HUDEP-2 (cell line): ENCODE results near the gene RELL1.

ENCODE experiments used
- DNase-seq, 76 experiments: peaks; one replicate each; lab custom pipeline; 2025; ENCODE audit not compliant: unreplicated experiment in 76 of 76; lab: John Stamatoyannopoulos, UW

Gene RELL1

DNA sequence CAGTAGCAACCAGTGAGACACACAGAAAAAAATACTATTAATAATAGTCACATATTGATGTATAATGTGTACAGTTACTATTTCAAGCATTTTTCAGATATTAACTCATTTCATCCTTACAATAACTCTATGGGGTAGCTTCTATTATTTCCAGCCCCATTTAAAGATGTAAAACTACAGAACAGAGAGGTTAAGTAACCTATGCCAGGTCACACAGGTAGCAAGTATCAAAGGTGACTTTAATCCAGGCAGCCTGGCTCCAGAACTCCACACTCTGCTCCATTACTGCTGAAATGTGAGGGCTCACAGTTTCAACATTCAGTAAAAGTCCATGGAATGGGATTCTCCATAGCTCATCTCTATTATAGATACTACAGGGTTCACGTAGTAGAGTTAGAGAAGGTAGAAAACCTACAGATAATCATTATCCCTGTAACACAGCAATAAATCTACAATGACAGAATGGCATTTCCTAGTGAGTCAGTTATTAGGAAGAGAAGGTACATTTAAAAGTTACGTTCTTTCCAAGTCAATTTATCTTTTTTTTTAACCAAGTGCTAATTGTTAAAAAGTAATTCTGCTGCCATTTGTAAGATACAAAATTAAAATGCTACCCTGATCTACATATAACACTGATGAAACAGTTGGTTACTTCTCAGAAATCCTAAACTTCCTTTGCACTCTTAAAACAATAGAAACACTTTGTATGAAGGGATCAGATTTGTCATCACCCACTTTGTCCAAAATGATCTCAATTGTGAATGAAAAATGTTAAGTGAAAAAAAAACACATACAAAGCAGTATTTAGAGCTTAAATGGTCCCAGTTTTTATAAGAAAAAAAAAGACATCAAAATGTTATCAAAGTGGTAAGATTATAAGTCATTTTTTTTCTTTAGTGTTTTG lies 18.7 kb downstream of the RELL1 start:
- no peak for DNase-seq

DNA sequence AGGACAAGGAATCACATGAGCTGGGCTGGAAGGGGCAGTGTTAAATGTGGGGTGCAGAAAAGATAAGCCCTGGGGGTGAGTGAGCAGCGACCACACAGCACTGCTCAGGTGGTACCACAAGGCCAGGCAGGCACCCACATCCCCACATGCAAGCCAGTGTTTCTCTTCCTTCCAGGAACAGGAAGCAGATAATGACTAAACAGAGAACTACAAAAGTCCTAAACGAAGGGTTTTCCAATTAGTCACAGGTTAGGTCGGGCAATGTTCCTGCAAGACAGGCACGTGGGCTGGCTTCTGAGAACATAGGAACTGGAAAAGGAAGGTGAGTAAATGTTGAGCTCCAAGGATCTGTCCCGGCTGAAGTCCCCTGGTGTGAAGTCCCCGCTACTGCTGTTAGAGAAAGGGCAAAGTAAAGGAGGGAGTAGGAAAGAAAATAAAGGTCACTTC lies 19.5 kb downstream of the RELL1 start:
- peak in 2 of 76 experiments; percentile 2 to 3 for DNase-seq

GRCh38 chr4:37665333-37666320 lies 20.5 kb downstream of the RELL1 start:
- no peak for DNase-seq

DNA sequence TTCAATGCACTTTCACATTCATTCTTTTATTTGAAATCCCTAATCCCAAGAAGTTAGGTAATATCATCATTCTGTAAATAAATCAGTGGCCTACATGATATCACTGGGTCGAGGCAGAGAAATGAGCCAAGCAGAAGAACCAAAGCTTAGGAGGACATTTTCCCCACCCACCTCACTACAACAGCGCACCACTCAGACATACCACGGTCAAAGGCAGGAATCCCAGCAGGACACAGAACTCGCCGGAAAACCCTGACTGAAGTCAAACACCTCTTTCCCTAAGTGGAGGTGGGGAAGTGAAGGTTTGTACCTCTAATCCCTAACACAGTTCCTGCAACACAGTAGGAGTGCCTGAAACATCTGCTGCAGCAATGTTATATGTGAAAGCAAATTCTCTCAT lies 21.5 kb downstream of the RELL1 start:
- DNase-seq, result no peak

DNA sequence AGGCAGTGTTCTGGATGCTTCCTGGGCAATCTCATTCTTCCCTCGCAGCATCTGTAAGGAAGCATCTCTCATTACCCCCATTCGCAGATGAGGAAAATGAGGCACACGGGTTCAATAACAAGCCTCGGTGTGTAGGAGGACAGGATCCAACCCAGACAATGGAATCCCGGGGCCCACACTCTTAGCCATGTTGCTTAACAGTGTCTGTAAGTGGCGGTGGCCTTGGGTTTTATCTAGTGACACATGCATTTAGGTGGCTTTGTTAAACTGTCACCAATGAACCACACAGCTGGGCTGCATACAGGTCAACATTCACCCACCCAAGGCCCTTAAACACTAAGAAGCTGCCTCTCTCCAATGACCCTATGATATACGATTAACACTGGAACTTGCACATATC lies 22.6 kb downstream of the RELL1 start:
- DNase-seq, result no peak

DNA sequence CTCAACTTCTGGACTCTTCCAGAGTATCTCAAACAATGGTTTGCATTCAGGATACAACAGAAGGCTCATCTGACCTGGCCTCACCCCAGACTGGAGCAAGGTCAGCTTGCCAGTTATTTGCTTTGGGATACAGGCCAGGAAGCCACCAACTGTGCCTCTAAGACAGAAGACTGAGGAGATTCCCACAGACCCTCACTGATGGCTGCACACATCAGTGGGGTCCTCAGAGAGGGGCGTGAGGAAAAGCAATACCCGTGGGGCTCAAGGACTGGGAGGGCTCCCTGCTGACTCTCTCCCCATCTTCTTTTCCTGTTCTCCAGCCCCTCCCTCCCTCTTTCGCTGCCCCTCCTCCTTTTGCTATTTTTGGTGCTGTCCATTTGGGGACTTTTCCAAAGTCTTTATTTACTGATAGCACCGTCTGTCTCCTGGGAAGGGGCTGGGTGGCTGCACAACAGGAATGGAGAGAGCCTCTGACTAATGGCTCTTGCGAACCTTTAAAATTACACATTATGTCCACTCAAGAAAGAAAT lies 23.2 kb downstream of the RELL1 start:
- no peak for DNase-seq

DNA sequence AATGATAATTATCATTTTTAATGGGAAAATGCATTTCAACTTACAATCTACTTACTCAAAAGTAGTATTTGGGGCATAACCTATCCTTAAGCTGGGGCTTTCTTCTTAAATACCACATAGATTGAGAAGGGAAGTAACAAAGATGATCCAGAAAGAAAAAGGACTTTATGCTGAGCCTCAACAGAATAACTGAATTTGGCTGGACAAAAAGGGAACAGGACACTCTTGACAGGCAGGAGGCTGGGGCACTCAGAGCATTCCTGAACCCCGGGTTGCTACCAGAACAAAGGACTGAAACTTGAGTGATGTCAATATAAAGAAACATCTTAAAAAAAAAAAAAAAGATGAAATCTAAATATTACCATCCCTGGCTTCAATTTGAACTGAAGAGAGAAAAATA lies 23.9 kb downstream of the RELL1 start:
- DNase-seq, result no peak

DNA sequence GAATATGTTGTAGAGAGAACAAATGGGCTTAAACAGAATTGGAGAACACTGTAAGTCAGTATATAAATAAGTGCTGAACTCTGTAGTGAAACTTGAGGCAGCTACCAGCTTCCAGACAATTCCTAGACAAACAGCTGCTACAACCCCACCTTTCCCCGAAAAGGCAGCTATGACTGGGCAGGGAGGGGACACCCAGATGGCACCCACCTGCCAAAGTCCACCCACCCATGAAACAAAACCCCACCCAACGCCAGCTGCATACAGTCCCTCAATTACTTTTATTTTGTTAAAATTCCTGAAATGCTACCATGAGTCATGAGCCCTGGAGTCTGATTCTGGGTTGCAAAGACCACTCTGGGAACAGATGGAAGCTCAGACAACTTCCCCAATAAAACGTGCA lies 24.4 kb downstream of the RELL1 start:
- no peak for DNase-seq

DNA sequence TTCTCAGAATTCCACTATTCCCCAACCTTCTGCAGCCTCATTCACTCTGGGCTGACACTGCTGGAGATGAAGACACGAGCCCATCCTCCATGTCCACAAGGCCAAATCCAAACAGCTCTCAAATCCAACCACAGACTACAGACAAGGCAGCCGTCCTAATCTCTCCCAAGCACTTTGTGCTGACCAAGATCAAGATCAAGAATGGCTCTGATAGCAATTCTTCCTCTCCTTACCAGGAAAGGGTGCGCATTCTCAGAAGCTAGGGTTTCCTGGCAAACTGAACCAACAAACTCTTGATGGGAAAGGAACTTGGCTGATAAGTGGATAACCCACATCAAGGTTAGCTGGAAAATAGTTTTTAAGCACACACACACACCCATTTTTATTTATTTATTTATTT lies 26.5 kb downstream of the RELL1 start:
- peak in 28 of 76 experiments; percentile 2 to 68 (median 12) for DNase-seq

DNA sequence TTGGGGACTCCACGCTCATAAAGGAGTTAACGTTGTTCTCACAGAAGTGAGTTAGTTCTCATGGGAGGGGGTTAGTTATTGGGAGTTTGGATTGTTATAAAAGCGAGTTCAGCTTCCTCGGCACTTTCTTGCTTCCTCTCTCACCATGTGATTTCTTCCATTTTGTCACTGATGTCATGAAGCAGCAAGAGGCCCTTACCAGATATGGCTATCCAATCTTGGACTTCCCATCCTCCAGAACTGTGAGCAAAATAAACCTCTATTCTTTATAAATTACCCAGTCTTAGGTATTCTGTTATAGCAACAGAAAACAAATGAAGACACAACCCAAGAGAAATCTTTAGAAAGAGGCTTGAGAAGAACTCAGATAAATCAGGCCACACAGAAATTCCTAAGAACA lies 29.5 kb downstream of the RELL1 start:
- no peak for DNase-seq

GRCh38 chr4:37653601-37654000 lies 32.6 kb downstream of the RELL1 start:
- no peak for DNase-seq

- DNase-seq, result no peak
Observed at GRCh38 chr4:37652747-37653527, 33.2 kb downstream of the RELL1 start.

DNA sequence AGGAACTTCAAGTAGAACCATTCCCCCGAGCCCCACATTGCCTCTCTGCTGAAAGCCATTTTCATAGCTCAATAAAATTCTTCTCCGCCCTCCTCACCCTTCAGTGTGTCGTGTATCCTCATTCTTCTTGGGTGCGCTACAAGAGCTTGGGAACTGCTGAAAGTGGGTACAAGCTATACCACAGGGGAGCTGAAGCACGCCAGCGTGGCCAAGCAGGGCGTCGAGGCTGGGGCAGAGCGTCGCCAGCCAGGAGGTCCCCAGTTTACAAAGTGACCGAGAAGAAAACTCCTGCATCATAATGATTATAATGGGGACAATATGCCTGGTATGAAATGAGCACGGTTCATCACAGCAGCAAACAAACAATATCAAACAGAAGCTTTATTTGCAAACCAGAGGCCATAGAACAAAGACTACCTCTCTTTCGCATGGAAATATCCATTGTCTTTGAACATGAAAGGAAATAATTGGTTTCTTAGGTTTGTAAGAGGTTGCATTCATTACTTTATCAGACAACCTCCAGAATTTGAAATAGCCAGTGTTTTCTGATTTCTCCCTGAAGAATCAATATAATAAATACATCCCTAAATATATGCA lies 34.3 kb downstream of the RELL1 start:
- DNase-seq, result no peak

- DNase-seq, result no peak
Observed at GRCh38 chr4:37650481-37650880, 35.7 kb downstream of the RELL1 start.

DNA sequence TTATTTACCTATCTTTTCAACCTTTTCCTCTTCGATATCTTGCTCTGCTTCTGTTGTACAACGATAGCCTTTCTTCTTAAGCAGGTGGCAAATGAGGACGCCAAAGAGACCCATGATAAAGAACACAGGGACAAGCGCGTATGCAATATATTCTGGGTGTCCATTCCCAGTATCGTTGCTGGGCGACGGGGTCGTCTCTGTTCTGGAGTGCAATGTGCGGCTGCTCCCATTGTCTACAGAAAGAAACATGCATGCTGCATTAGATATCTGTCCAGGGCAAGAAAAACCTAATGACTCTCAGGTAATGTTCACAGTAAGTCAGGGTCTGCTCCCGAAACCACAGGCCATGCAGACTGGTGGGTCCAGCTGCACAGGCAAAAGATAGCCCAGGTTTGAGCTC lies 36.9 kb downstream of the RELL1 start:
- DNase-seq, result no peak

GRCh38 chr4:37648084-37648817 lies 37.9 kb downstream of the RELL1 start:
- DNase-seq, result peak in 2 of 76 experiments; percentile 1 to 8

GRCh38 chr4:37646247-37646646 lies 39.9 kb downstream of the RELL1 start:
- no peak for DNase-seq

DNA sequence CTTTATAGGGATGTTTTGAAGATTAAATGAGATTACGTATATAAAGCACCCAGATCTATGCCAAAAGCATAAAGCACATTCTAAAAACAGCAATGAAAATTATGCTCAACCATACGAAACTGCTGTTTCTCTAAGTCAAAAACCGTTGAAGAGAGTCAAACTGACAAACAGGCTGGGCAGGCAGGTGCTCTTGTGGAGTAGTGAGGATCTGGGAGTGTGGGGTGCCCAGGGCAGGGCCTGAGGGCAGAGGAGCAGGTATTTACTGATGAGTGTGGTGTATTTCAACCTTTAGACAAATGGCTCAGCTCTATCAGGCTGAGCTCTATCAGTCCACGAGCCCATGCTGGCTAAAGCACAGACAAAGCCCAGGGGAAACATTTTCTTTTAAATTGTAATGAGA lies 40.4 kb downstream of the RELL1 start:
- no peak for DNase-seq

- DNase-seq, result no peak
Observed at GRCh38 chr4:37644962-37645361, 41.2 kb downstream of the RELL1 start.
